Stimulated activated CD8-positive, alpha-beta memory T cell treated with anti-CD3 and anti-CD28 coated beads, Interleukin-15, amount 100 ng/mL, for 4 hours (primary cell): ENCODE results near the gene AP1S1.
"Not testable (repeated sequence)": the region's sequence is repeated elsewhere in the genome, so short reads cannot be mapped to it uniquely, and the experiment has no call there.

Experiments used
- DNase-seq, 2 donors: peaks; one replicate each; pipeline ENCODE4 v3.0.0-alpha.2; 2020; ENCODE audit warnings: low read depth in 2 of 2

Gene AP1S1

GRCh38 chr7:101201695-101202602 lies 47.7 kb downstream of the AP1S1 start:
- DNase-seq = no peak

GRCh38 chr7:101202603-101202918 lies 48.3 kb downstream of the AP1S1 start:
- DNase-seq = no peak

GRCh38 chr7:101203740-101204738 lies 49.8 kb downstream of the AP1S1 start:
- not testable (repeated sequence) for DNase-seq

GRCh38 chr7:101205901-101206664 lies 51.8 kb downstream of the AP1S1 start:
- DNase-seq = no peak

- no peak for DNase-seq
Observed at GRCh38 chr7:101206665-101207042, 52.4 kb downstream of the AP1S1 start.

- DNase-seq = no peak
Observed at GRCh38 chr7:101207459-101207858, 53.2 kb downstream of the AP1S1 start.

GRCh38 chr7:101208794-101209193 lies 54.5 kb downstream of the AP1S1 start:
- no peak for DNase-seq

GRCh38 chr7:101210143-101210542 lies 55.9 kb downstream of the AP1S1 start:
- no peak for DNase-seq
